Stimulated activated CD8-positive, alpha-beta memory T cell treated with anti-CD3 and anti-CD28 coated beads, Interleukin-2, amount 100 ng/mL, for 48 hours (primary cell): ENCODE measurements around the gene RNH1.

Experiments used
- DNase-seq, 2 donors: peaks; one replicate each; pipeline ENCODE4 v3.0.0-alpha.2; 2020; ENCODE audit warnings: low read depth in 2 of 2

RNH1 gene

GRCh38 chr11:537622-538430, 30.8 kb upstream of the RNH1 start:
- no peak for DNase-seq

DNA sequence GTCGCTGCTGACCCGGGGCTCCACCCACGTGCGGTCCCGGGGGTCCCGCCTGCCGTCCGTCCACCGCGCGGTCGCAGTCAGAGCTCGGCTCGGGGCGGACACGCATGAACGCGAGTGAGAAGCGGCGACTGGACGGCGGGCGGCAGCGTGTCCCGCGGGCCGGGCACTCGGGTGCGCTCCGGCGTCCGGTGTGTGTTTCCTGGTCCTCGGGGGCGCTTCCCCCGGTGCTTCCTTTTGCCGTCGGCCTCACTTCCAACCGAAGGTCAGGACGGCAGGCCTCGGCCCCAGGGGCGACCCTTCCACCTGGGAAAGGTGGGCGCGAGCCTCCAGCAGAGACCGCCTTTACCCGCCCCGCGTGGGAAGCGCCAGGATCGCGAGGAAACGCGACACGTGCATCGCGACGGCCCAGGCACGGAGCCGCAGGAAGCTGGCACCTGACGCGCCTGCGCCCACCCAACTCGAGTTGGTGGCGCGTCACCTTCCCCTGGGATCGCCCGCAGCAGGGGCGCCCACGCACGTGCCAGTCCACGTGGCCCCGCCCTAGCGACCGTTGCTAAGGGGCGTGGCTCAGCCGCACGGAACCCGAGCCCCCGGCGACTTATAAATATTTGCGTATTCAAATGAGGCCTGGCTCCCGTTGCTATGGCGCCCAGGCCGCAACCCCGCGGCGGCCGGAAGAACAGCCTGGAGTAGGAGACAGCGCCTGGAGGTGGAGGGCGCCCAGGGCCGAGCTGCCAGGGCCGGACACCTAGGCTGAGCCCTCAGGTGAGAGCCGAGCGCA, 30.0 kb upstream of the RNH1 start, which contains the start of gene LRRC56:
Gene LRRC56 (plus strand): TSS at position 687 of the 781 bp plus-strand sequence. CDS start 3,158 bp downstream, outside the sequence.
- peak; percentile 88 to 89 for DNase-seq

DNA sequence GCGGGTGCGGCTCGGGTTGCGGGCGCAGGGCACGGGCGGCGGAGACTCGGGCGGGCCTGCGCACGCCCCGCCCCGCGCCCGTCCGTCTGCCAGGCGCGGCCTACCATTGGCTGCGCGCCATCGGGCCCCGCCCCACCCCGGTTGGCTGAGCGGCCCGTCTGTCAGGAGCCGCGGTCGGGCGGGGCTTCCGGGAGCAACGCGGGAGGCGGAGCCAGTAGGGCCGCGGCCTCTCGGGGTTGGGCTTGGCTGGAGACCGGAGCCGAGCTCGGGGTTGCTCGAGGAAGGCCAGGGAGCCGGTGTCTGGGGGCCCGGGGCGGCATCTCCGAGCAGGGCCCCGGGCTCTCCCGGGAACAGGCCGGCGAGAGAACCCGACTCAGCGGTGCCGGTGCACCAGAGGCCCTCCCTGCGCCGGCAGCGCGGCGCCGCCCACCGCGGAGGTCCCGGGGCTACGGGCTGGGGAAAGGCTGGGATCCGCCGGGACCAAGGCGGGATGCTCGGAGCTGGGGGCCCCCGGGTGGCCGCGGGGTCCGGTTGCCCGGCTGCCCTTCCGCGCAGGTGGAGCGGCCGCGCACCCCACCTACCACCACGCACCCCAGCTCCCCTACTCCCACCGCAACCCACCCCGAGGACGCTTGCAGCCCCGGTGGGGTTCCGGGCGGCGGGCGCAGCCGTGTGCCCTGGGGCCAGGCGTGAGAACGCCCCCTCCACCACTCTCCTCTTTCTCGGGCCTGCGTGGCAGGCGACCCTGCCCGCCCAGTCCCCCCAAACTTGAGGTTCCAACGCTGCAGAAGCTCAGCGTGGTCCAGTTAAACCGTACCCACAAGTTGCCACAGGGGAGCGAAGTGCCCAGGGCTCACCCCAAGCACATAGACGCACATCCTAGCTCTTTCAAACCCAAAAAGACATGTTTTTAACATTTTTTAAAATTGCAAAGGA, 28.7 kb upstream of the RNH1 start, which contains the start of gene HRAS:
Gene HRAS (minus strand): TSS at position 58 of the 936 bp plus-strand sequence.
- DNase-seq, result peak; percentile 93 to 97

DNA sequence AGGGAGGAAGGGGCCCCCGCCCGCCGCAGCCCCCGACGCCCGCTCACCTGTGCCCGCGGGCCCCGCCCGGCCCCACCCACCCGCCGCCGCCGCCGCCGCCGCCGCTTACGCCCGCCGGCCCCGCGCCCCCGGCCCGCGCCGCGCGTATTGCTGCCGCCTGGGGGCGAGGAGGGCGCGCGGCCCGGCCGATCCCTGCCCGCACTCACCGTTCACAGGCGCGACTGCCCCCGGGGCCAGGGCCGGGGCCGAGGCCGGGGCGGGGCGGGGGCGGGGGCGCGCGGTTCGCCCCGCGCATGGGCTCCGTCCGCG, 28.1 kb upstream of the RNH1 start:
- DNase-seq, result no peak

- no peak for DNase-seq
These were observed 27.6 kb upstream of the RNH1 start for GRCh38 chr11:534396-535209.

GRCh38 chr11:533586-534395, 26.7 kb upstream of the RNH1 start:
- DNase-seq, result no peak

DNA sequence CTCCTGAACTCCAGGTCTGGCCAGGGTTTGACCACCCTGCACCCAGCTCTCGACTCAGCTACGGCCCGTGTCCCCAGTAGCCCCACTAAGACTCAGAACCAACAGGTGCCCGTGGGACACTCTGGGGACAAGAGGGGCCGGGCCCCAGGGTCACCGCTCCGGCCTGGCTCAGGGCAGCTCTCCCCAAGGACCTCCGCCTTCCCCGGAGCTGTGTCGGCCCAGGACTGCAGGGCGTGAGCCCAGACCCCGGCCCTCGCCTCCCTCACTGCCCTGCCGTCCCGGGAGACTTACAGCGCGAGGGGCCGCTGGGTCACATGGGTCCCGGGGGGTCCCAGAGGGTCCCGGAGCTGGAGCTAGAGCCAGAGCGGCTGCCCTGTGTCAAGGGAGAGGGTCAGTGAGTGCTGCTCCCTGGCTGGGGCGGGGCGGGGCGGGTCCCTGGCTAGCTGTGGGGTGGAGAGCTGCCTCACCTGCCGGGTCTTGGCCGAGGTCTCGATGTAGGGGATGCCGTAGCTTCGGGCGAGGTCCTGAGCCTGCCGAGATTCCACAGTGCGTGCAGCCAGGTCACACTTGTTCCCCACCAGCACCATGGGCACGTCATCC, 26.0 kb upstream of the RNH1 start:
- DNase-seq, result no peak

DNA sequence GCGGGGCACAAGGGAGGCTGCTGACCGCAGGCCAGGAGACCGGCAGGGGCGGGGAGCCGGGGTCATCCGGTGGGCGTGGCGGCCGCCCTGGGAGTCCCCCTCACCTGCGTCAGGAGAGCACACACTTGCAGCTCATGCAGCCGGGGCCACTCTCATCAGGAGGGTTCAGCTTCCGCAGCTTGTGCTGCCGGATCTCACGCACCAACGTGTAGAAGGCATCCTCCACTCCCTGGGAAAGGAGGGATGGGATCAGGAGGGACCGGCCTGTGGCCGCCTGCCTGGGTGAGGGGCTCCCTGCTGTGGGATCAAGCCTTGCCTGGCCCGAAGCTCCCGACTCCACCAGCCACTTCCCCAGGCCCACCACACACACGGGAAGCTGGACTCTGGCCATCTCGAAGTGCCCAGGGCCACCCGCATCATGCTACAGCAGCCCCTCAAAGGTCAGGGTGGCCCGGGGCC, 25.5 kb upstream of the RNH1 start:
- no peak for DNase-seq

- DNase-seq, result no peak
These were observed 25.0 kb upstream of the RNH1 start for GRCh38 chr11:531919-532526.

DNA sequence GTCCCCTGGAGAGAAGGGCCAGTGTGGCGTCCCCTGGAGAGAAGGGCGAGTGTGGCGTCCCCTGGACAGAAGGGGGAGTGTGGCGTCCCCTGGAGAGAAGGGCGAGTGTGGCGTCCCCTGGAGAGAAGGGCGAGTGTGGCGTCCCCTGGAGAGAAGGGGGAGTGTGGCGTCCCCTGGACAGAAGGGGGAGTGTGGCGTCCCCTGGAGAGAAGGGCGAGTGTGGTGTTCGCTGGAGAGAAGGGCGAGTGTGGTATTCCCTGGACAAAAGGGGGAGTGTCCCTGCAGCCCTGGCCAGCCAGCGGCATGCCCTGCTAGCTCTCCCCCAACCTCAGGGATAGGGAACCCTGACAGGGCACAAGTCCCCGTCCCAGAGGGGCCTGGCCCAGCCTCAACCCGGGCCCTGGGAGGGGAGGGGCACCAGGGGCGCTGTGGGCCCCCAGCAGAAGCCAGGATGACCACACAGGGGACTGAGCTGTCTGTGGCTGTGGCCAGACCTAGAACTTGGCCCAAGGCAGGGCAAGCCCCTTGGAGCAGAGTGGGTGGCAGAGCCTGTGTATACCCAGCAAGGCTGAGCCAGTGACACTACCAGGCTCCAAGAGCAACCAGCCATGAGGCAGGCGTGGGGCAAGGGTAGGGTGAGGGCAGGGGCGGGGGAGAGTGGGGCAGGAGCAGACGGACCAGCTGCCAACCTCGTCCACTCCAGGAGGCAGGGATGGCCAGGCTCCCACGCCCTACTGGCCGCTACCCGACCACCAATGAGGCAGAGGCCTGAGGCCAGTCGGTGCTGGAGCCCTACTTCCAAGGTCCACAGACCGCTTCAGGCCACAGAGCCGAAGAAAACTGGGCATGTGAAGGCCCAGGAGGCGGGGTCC, 24.2 kb upstream of the RNH1 start:
- DNase-seq, result no peak

GRCh38 chr11:529728-530411, 22.8 kb upstream of the RNH1 start:
- no peak for DNase-seq

GRCh38 chr11:528815-529727, 22.0 kb upstream of the RNH1 start:
- no peak for DNase-seq

DNA sequence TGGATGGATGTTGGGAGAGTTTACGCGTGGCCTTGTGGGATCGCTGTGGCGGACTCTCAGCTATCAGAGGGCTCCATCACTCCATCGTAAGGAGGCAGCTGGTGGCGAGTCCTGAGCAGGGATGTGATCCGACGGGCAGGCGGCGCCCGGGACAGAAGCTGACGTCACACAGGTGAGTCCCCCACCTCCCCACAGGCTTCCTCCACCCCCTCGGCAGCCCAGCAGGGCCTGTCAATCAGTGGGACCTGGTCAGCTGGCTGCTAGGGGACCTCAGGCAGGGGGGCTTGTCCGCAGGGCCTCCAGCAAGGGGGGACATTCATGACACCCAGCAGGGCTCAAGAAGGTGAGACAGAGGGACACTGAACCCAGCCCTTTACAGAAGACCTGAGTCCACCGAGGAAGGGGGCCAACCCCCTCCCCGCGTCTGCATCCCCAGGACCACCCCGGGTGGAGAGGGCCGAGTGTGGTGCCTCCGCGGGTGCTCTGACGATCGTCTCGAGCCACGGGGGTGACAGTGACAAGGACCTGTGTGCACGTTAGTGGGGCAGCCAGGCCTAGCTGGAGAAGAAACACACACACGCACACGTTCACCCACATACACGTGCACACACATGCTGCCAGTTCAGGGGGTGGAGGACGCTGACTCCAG, 21.2 kb upstream of the RNH1 start:
- no peak for DNase-seq

GRCh38 chr11:526192-526591, 19.1 kb upstream of the RNH1 start:
- no peak for DNase-seq

GRCh38 chr11:521177-521688, 14.2 kb upstream of the RNH1 start:
- no peak for DNase-seq
